GM23338 (cell line): ENCODE data around the gene RUFY1.

Source experiments
- CREB1 ChIP-seq: fragments of 250-450 bp; sonication (Bioruptor Pico); IDR thresholded peaks from 2 replicates; pipeline ENCODE4 v1.5.0; 2020; ENCODE audit warnings: low read depth, mild to moderate bottlenecking, moderate library complexity
- CTCF ChIP-seq, 2 experiments: fragments of 200-600 bp in 1 of 2; sonication (generic) in 1 of 2; conservative IDR thresholded peaks; 2 replicates each; pipeline versions ENCODE4 v1.5.1 to v1.6.1; 2016 to 2017; ENCODE audit warnings: antibody characterized with exemption in 2 of 2, low read depth in 2 of 2, mild to moderate bottlenecking in 2 of 2, moderate library complexity in 1 of 2
- ETS1 ChIP-seq: IDR thresholded peaks from 2 replicates; pipeline ENCODE4 v1.6.1; 2016; ENCODE audit warnings: antibody characterized with exemption
- EZH2 ChIP-seq: fragments of 200-600 bp; sonication (generic); IDR thresholded peaks from one replicate; pipeline ENCODE4 v1.8.0; 2017; ENCODE audit warnings: antibody characterized with exemption, mild to moderate bottlenecking, low read depth; ENCODE audit not compliant: unreplicated experiment
- POLR2AphosphoS5 ChIP-seq: IDR thresholded peaks from 2 replicates; pipeline ENCODE4 v1.6.1; 2016; ENCODE audit warnings: antibody characterized with exemption, low read depth
- REST ChIP-seq: IDR thresholded peaks from one replicate; pipeline ENCODE4 v1.6.1; 2018; ENCODE audit warnings: antibody characterized with exemption; ENCODE audit not compliant: unreplicated experiment
- ZNF331 ChIP-seq: fragments of 250-450 bp; sonication (Bioruptor Pico); IDR thresholded peaks from 2 replicates; pipeline ENCODE4 v1.5.0; 2020; ENCODE audit warnings: low read depth, mild to moderate bottlenecking, moderate library complexity

- TF ChIP-seq CREB1 (no peak), EZH2 (no peak), CTCF (conservative IDR thresholded peaks at IDR 0.05; ENCODE audit: low read depth in 2 of 2) (no peak), REST (no peak), ZNF331 (CRISPR knock-in tag) (no peak), POLR2AphosphoS5 (no peak), ETS1 (no peak)
Observed at GRCh38 chr5:179534431-179534830, 15.9 kb upstream of the RUFY1 start.
